Right lobe of liver (tissue), 6 donors: ENCODE results near the gene APBB2. TPM values are rescaled to one million over a fixed set of nuclear protein-coding genes. Genes with fewer than 3 reads are reported as not detected.
"Not testable (repeated sequence)": the region's sequence is repeated elsewhere in the genome, so short reads cannot be mapped to it uniquely, and the experiment has no call there.

Experiments used
- ATAC-seq, 4 donors: fragments of 200-7000 bp; cut with Tn5 transposase; one replicate each; pipeline ENCODE4 v1.9.1; 2020; ENCODE audit warnings: mild to moderate bottlenecking in 4 of 4, moderate library complexity in 4 of 4
- DNase-seq, 3 donors: peaks; one replicate each; pipeline ENCODE4 v3.0.0-alpha.2; 2020
- H3K27ac ChIP-seq, 3 donors: fragments of 200-600 bp; one replicate each; pipeline ENCODE4 v1.8.0; 2022
- H3K27me3 ChIP-seq, 2 donors: fragments of 200-600 bp; one replicate each; pipeline ENCODE4 v1.8.0; 2022
- H3K36me3 ChIP-seq, 4 donors: fragments of 200-600 bp; sonication (generic) in 1 of 4; one replicate each; pipeline versions ENCODE4 v1.5.1 to v1.8.0; 2017 to 2022; ENCODE audit warnings: control low read depth in 1 of 4
- H3K4me1 ChIP-seq, 4 donors: fragments of 200-600 bp; sonication (generic) in 1 of 4; one replicate each; pipeline versions ENCODE4 v1.5.1 to v1.8.0; 2017 to 2022; ENCODE audit warnings: control low read depth in 1 of 4
- H3K4me3 ChIP-seq, 3 donors: fragments of 200-600 bp; one replicate each; pipeline ENCODE4 v1.8.0; 2022
- H3K9me3 ChIP-seq, 4 donors: fragments of 200-600 bp; sonication (generic) in 1 of 4; one replicate each; pipeline versions ENCODE4 v1.5.1 to v1.8.0; 2017 to 2022; ENCODE audit warnings: control low read depth in 1 of 4
- CTCF ChIP-seq, 4 donors: fragments of 200-600 bp in 3 of 4; fragments of 450-650 bp in 1 of 4; IDR thresholded peaks; one replicate each; pipeline versions ENCODE4 v1.5.1 to v1.8.0; 2016 to 2022; ENCODE audit warnings: antibody characterized with exemption in 4 of 4, mild to moderate bottlenecking in 2 of 4
- POLR2A ChIP-seq: fragments of 450-650 bp; IDR thresholded peaks from one replicate; pipeline ENCODE4 v1.6.1; 2017; ENCODE audit warnings: antibody characterized with exemption, mild to moderate bottlenecking
- WGBS: methylation state at CpG from one replicate; pipeline ENCODE4 v1.1.6; 2018; ENCODE audit warnings: low coverage, low lambda C conversion rate; ENCODE audit not compliant: insufficient coverage; ENCODE audit errors: missing lambda C conversion rate; 5-methylcytosine and 5-hydroxymethylcytosine counted together
- intact Hi-C, 2 donors: fragments of 100-400 bp; cut with DNase I; formaldehyde crosslinking; loops; one replicate each; pipeline versions ENCODE4 v1.11.2 to v1.14.1; 2022
- total RNA-seq, 6 experiments: library from RNA; depleted of rRNA in 2 of 6; stranded (reverse); fragments of >200 nt in 2 of 6; fragmentation: NEBNext Ultra II Directional in 3 of 6; extraction: Animal tissue kit (Norgen Biotek cat#: 25700) in 3 of 6; gene quantifications; one replicate each; pipeline versions ENCODE4 v1.1.0 to v1.2.4, GENCODE V29; 2016 to 2023
- donor health status: DM: no; HTN: yes; CAD: no.
- donor health status: DM: no; HTN: no; CAD: no.
- donor health status: DM: no; HTN: no; CAD: no.
- donor health status: DM: no; HTN: yes; CAD: no.
- donor health status: DM: no; HTN: yes; CAD: no.

The APBB2 gene
- total RNA-seq, 6 experiments from 2014 or later: 14.1 to 27.9 (median 25.1) TPM

- WGBS: 86% methylated on average over 14 of the region's 19 CpGs
- TF ChIP-seq POLR2A: no peak
- no peak for TF ChIP-seq CTCF (IDR thresholded peaks at IDR 0.05)
- H3K36me3 ChIP-seq: peaks cover 0 to 30% (median 2%) of the 10 kb centered on the region in 4 donors
- no peak overlapping the region for H3K27ac ChIP-seq
- ATAC-seq: no peak
- no peaks in the 10 kb centered on the region for H3K9me3 ChIP-seq
- DNase-seq: no peak
- intact Hi-C loops: no loop called here
- H3K4me3 ChIP-seq: no peak overlapping the region
- H3K4me1 ChIP-seq: no peaks in the 10 kb centered on the region
- H3K27me3 ChIP-seq: no peaks in the 10 kb centered on the region
Observed at GRCh38 chr4:40825014-40825838, 389.1 kb downstream of the APBB2 start.

GRCh38 chr4:40822420-40823166 lies 391.7 kb downstream of the APBB2 start:
- Histone ChIP-seq H3K4me1 (no peaks in the 10 kb centered on the region), H3K27ac (no peak overlapping the region), H3K9me3 (no peaks in the 10 kb centered on the region), H3K27me3 (no peaks in the 10 kb centered on the region), H3K36me3 (peaks cover 0 to 27% (median 2%) of the 10 kb centered on the region in 4 donors), H3K4me3 (no peak overlapping the region)
- intact Hi-C loops: no loop called here
- DNase-seq (no peak), ATAC-seq (peak in 1 of 4 donors; percentile 26)
- WGBS: 92% methylated on average over 8 of the region's 8 CpGs
- TF ChIP-seq POLR2A: no peak
- TF ChIP-seq CTCF (IDR thresholded peaks at IDR 0.05): no peak

GRCh38 chr4:40820101-40820500 lies 394.2 kb downstream of the APBB2 start:
- no peak for TF ChIP-seq CTCF (IDR thresholded peaks at IDR 0.05)
- TF ChIP-seq POLR2A: no peak

GRCh38 chr4:40817157-40817556 lies 397.2 kb downstream of the APBB2 start:
- H3K4me1 ChIP-seq, H3K4me3 ChIP-seq, H3K9me3 ChIP-seq, intact Hi-C loops, H3K27me3 ChIP-seq, DNase-seq, H3K27ac ChIP-seq: not testable (repeated sequence)
- ATAC-seq: peak in 1 of 4 donors; percentile 54
- WGBS: 72% methylated on average over 6 of the region's 6 CpGs
- H3K36me3 ChIP-seq: peaks cover 0 to 24% (median 5%) of the 10 kb centered on the region in 4 donors

More at GRCh38 chr4:40820101-40820500, 394.2 kb downstream of the APBB2 start:
- no peaks in the 10 kb centered on the region for H3K9me3 ChIP-seq
- DNase-seq: no peak
- WGBS: 95% methylated on average over 9 of the region's 11 CpGs
- intact Hi-C loops: no loop called here
- H3K27me3 ChIP-seq: no peaks in the 10 kb centered on the region
- no peak overlapping the region for H3K27ac ChIP-seq
- H3K36me3 ChIP-seq: peaks cover 0 to 28% (median under 1%) of the 10 kb centered on the region in 4 donors
- H3K4me3 ChIP-seq: no peak overlapping the region
- no peak for ATAC-seq
- no peaks in the 10 kb centered on the region for H3K4me1 ChIP-seq

- Histone ChIP-seq H3K4me1 (peaks cover 0 to 7% (median 0%) of the 10 kb centered on the region in 4 donors), H3K4me3 (no peak overlapping the region), H3K9me3 (no peaks in the 10 kb centered on the region), H3K27ac (peak overlapping the region in 2 of 3 donors; percentile 13 to 25), H3K36me3 (peaks cover 0 to 16% (median 5%) of the 10 kb centered on the region in 4 donors), H3K27me3 (no peaks in the 10 kb centered on the region)
- WGBS: 85% methylated on average over 2 of the region's 2 CpGs
- ATAC-seq (no peak), DNase-seq (no peak)
- TF ChIP-seq POLR2A: no peak
- TF ChIP-seq CTCF (IDR thresholded peaks at IDR 0.05): no peak
- intact Hi-C loops: no loop called here
Observed at GRCh38 chr4:40812856-40813255, 401.5 kb downstream of the APBB2 start.
